Measurements from ENCODE around the gene HMCES.
A peak's percentile ranks its signal among the peaks of the same experiment; 100 is the strongest.

HMCES gene

DNA sequence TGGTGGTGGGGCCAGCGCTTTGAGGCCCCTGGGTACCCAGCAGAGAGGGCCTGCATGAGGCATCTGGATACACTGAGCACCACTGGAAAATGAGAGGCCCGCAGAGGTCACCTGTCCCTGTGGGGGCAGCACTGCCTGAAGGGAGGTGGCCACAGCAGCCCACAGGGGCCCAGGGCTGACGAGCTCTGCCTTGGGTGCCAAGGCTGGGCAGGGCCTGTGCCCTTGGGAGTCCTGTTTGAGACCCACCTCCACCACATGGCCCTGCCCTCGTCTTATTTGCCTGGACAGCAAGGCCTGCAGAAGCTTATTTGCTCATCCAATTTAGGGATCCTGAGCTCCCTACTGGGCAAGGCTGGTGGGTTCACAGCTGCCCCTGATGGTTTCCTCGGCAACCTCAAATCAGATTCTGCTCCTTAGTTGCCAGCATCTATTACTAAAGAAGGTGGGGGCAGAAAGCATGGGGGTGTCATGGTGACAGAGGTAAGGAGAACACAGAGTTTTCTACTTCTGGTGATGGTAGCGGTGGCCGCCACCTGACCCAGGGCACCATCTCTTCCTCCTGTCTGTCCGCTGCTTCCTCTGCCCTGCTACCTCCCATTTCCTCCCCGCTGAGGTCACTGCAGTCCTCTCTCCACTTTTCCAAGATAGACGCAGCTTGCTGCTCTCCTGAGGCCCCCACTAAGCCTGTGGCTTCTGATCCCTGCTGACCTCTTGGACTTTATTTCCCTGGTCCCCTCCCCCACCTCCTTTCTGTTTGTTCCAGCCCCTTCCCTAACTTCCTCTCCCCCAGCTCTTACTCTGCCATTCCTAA, 62.9 kb downstream of the HMCES start:
- H3K4me3 ChIP-seq (ENCODE audit: low read depth, low read length) = no peak overlapping the region
- TF ChIP-seq, protein P1, sequence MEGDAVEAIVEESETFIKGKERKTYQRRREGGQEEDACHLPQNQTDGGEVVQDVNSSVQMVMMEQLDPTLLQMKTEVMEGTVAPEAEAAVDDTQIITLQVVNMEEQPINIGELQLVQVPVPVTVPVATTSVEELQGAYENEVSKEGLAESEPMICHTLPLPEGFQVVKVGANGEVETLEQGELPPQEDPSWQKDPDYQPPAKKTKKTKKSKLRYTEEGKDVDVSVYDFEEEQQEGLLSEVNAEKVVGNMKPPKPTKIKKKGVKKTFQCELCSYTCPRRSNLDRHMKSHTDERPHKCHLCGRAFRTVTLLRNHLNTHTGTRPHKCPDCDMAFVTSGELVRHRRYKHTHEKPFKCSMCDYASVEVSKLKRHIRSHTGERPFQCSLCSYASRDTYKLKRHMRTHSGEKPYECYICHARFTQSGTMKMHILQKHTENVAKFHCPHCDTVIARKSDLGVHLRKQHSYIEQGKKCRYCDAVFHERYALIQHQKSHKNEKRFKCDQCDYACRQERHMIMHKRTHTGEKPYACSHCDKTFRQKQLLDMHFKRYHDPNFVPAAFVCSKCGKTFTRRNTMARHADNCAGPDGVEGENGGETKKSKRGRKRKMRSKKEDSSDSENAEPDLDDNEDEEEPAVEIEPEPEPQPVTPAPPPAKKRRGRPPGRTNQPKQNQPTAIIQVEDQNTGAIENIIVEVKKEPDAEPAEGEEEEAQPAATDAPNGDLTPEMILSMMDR (conservative IDR thresholded peaks at IDR 0.05; ENCODE audit: low read depth, low read length) = no peak

DNA sequence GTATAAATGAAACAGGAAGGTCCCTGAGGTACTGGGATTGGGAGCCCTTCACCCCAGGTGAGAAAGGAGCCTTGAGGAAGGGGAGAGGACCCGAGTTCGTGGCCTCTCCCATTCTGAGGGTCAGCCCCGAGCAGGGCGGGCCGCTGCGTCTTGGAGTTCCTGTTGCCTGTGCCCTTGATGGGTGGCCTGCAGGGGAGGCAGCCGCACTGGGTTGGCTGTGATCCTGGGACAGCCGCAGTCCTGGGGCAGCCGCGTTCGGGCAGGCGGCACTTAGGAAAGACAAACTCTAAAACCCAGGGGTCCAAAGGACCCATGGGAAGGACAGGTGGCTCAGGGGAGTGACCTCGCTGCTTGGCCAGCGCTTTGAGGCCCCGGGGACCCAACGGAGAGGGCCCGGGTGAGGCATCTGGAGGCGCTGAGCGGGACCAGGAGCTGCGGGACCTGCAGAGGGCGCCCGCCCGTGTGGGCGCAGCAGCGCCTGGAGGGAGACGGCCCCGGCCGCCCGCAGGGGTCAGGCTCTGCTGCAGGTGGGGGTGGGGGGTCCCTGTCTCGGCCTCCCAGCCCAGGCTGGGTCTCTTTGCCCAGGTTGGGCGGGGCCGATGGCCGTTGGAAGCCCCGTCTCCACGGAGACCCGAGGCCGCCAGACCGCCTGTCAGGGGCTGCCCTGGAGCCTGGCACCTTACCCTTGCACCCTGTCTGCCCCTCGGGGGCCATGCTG, 65.1 kb downstream of the HMCES start:
- H3K4me3 ChIP-seq (ENCODE audit: low read depth, low read length) = peak overlapping the region; percentile 5
- peak; percentile 33 for DNase-seq (ENCODE audit: low read depth)
- TF ChIP-seq, protein P1 (conservative IDR thresholded peaks at IDR 0.05; ENCODE audit: low read depth, low read length) = peak; percentile 59

More for the DNA sequence above, 62.9 kb downstream of the HMCES start:
- no peak for DNase-seq (ENCODE audit: low read depth)

DNA sequence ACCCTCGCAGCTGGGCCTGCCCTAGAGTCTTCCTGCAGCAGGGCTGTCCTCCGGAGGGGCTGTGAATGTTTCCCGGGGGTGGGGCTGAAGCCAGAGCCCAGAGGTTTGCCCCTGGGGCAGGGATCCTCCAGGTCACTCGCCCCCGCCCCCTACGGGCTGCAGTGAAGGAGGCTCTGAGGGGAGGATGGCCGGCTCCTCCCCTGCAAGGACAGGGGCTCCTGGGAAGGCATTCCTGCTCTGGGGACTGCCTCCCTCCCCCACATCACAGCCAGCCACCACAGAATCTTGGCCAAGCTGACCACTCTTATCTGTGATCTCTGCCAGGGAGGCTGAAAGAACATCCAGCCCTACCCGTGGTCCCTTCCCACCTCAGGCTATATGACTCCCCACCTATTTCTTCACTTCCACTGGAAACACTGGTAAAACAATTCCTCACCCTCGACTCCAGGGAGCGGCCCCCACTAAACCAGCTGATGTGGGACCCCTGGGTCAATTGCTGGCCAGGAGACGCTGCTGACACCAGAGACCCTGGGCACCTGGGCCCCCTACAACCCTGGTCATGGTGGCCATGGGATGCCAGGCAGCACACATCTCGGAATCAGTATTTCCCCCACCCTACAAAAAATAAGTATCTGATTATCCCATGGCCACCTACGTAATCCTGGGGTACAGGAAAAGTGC, 66.0 kb downstream of the HMCES start:
- no peak overlapping the region for H3K4me3 ChIP-seq (ENCODE audit: low read depth, low read length)
- TF ChIP-seq, protein P1 (conservative IDR thresholded peaks at IDR 0.05; ENCODE audit: low read depth, low read length) = no peak
- DNase-seq (ENCODE audit: low read depth) = no peak

GRCh38 chr3:129345281-129345680, 66.6 kb downstream of the HMCES start:
- DNase-seq (ENCODE audit: low read depth) = no peak
- TF ChIP-seq, protein P1 (conservative IDR thresholded peaks at IDR 0.05; ENCODE audit: low read depth, low read length) = no peak
- H3K4me3 ChIP-seq (ENCODE audit: low read depth, low read length) = no peak overlapping the region

DNA sequence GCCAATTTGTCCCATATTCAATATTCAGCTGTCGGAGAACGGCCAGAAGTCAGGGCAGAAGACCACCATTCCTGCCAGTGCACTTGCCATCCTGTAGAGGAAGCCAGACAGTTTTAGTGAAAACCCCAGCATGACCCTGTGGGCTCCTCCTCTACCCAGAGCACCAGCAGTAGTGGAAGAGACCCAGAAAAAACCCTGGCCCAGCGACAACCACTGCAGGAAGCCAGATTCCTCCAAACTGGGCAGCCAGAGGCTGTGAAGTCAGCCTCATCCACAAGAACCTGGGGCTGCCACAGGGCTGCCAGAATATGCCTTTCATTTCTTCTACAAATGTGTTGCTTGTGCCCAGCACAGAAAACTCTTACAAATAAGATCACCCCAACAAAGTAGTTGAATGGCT, 67.3 kb downstream of the HMCES start:
- no peak overlapping the region for H3K4me3 ChIP-seq (ENCODE audit: low read depth, low read length)
- peak; percentile 22 for DNase-seq (ENCODE audit: low read depth)
- TF ChIP-seq, protein P1 (conservative IDR thresholded peaks at IDR 0.05; ENCODE audit: low read depth, low read length) = no peak

GRCh38 chr3:129346695-129347457, 68.2 kb downstream of the HMCES start:
- no peak for DNase-seq (ENCODE audit: low read depth)
- TF ChIP-seq, protein P1 (conservative IDR thresholded peaks at IDR 0.05; ENCODE audit: low read depth, low read length) = no peak
- H3K4me3 ChIP-seq (ENCODE audit: low read depth, low read length) = no peak overlapping the region

Measured in choroid plexus epithelial cell (primary cell).